ENCODE data around the gene SPTSSA.

- TF ChIP-seq USF2 (IDR thresholded peaks at IDR 0.05; ENCODE audit: borderline replicate concordance, low read depth, low read length) (no peak), CTCF (IDR thresholded peaks at IDR 0.05) (no peak), POLR2AphosphoS5 (IDR thresholded peaks at IDR 0.05; ENCODE audit: low read depth, low read length) (no peak), EZH2phosphoT487 (IDR thresholded peaks at IDR 0.05; ENCODE audit: borderline replicate concordance, low read depth) (no peak), RCOR1 (IDR thresholded peaks at IDR 0.05; ENCODE audit: low read length) (no peak), EP300 (IDR thresholded peaks at IDR 0.05; ENCODE audit: borderline replicate concordance in 1 of 2, low read depth in 1 of 2, low read length in 1 of 2) (no peak), PBX3 (IDR thresholded peaks at IDR 0.05) (no peak)
Measured at GRCh38 chr14:34488528-34488927, 26.5 kb upstream of the SPTSSA start.

Data from SK-N-SH (cell line).